Tibial artery (tissue), 4 donors: ENCODE data around the gene KCNAB2.

Experiments
- DNase-seq, 2 donors: peaks; one replicate each; pipeline ENCODE4 v3.0.0-alpha.2; 2019
- H3K27ac ChIP-seq, 2 donors: fragments of 200-600 bp; sonication (generic) in 1 of 2; 1 replicate in 1 of 2; 2 replicates in 1 of 2; pipeline ENCODE4 v1.5.1; 2018 to 2019; ENCODE audit warnings: mild to moderate bottlenecking in 1 of 2
- H3K27me3 ChIP-seq, 2 donors: fragments of 200-600 bp; sonication (generic) in 1 of 2; one replicate each; pipeline versions ENCODE4 v1.5.1 to v1.6.0; 2016 to 2019
- H3K36me3 ChIP-seq, 3 donors: fragments of 200-600 bp; sonication (generic) in 2 of 3; one replicate each; pipeline ENCODE4 v1.5.1; 2016 to 2019; ENCODE audit warnings: mild to moderate bottlenecking in 2 of 3
- H3K4me1 ChIP-seq, 4 donors: fragments of 200-600 bp; sonication (generic) in 2 of 4; 1 replicate in 3 of 4; 2 replicates in 1 of 4; pipeline ENCODE4 v1.5.1; 2016 to 2019
- H3K4me3 ChIP-seq, 2 donors: fragments of 200-600 bp; sonication (generic) in 1 of 2; 1 replicate in 1 of 2; 2 replicates in 1 of 2; pipeline ENCODE4 v1.5.1; 2018 to 2019; ENCODE audit warnings: mild to moderate bottlenecking in 2 of 2
- H3K9me3 ChIP-seq, 3 donors: fragments of 200-600 bp; sonication (generic) in 1 of 3; one replicate each; pipeline ENCODE4 v1.5.1; 2016 to 2019
- CTCF ChIP-seq, 2 experiments: fragments of 200-600 bp in 1 of 2; fragments of 450-650 bp in 1 of 2; IDR thresholded peaks; one replicate each; pipeline ENCODE4 v1.5.1; 2017 to 2019; ENCODE audit warnings: antibody characterized with exemption in 2 of 2, mild to moderate bottlenecking in 1 of 2, moderate library complexity in 1 of 2
- intact Hi-C: fragments of 100-400 bp; cut with DNase I; formaldehyde crosslinking; loops from one replicate; pipeline ENCODE4 v1.15.0; 2023; ENCODE audit warnings: low total_unique reads

Gene KCNAB2

GRCh38 chr1:6100861-6101783 lies 55.4 kb downstream of the KCNAB2 start:
- Histone ChIP-seq H3K27ac (no peak overlapping the region), H3K4me1 (no peaks in the 10 kb centered on the region), H3K36me3 (peaks cover 0 to 5% (median 0%) of the 10 kb centered on the region in 3 donors), H3K27me3 (peaks cover 0 to 66% of the 10 kb centered on the region in 2 donors), H3K4me3 (no peak overlapping the region), H3K9me3 (no peaks in the 10 kb centered on the region)
- DNase-seq: no peak
- TF ChIP-seq CTCF (IDR thresholded peaks at IDR 0.05): no peak
- intact Hi-C loops: no loop called here

- no peak overlapping the region for H3K4me3 ChIP-seq
- no peak overlapping the region for H3K27ac ChIP-seq
- intact Hi-C loops: no loop called here
- peaks cover 0 to 5% (median 0%) of the 10 kb centered on the region in 3 donors for H3K36me3 ChIP-seq
- no peaks in the 10 kb centered on the region for H3K9me3 ChIP-seq
- TF ChIP-seq CTCF (IDR thresholded peaks at IDR 0.05): no peak
- DNase-seq: no peak
- no peaks in the 10 kb centered on the region for H3K4me1 ChIP-seq
- H3K27me3 ChIP-seq: peaks cover 0 to 68% of the 10 kb centered on the region in 2 donors
These were observed 56.3 kb downstream of the KCNAB2 start for GRCh38 chr1:6101826-6102531.

GRCh38 chr1:6102532-6102845 lies 56.8 kb downstream of the KCNAB2 start:
- TF ChIP-seq CTCF (IDR thresholded peaks at IDR 0.05): no peak
- H3K9me3 ChIP-seq: no peaks in the 10 kb centered on the region
- H3K4me1 ChIP-seq: no peaks in the 10 kb centered on the region
- DNase-seq: no peak
- H3K27me3 ChIP-seq: peaks cover 0 to 68% of the 10 kb centered on the region in 2 donors
- intact Hi-C loops: no loop called here
- H3K36me3 ChIP-seq: peaks cover 0 to 5% (median 0%) of the 10 kb centered on the region in 3 donors
- H3K4me3 ChIP-seq: no peak overlapping the region
- H3K27ac ChIP-seq: no peak overlapping the region

- H3K4me3 ChIP-seq: no peak overlapping the region
- H3K27me3 ChIP-seq: peaks cover 0 to 68% of the 10 kb centered on the region in 2 donors
- no peaks in the 10 kb centered on the region for H3K4me1 ChIP-seq
- no peak overlapping the region for H3K27ac ChIP-seq
- H3K36me3 ChIP-seq: peaks cover 0 to 5% (median 0%) of the 10 kb centered on the region in 3 donors
- no peaks in the 10 kb centered on the region for H3K9me3 ChIP-seq
- intact Hi-C loops: no loop called here
- TF ChIP-seq CTCF (IDR thresholded peaks at IDR 0.05): no peak
- no peak for DNase-seq
These were observed 57.6 kb downstream of the KCNAB2 start for GRCh38 chr1:6103111-6103853.

GRCh38 chr1:6103854-6104530 lies 58.3 kb downstream of the KCNAB2 start:
- Histone ChIP-seq H3K27ac (no peak overlapping the region), H3K9me3 (no peaks in the 10 kb centered on the region), H3K4me3 (no peak overlapping the region), H3K36me3 (peaks cover 0 to 5% (median 0%) of the 10 kb centered on the region in 3 donors), H3K27me3 (peaks cover 0 to 72% of the 10 kb centered on the region in 2 donors), H3K4me1 (no peaks in the 10 kb centered on the region)
- no peak for TF ChIP-seq CTCF (IDR thresholded peaks at IDR 0.05)
- DNase-seq: no peak
- intact Hi-C loops: no loop called here
